Astrocyte of the cerebellum (primary cell): ENCODE data around the gene NR4A1.

Source experiments
- DNase-seq: peaks from one replicate; pipeline ENCODE4 v3.0.0-alpha.2; 2011; ENCODE audit warnings: low read depth
- H3K4me3 ChIP-seq: 2 replicates; pipeline ENCODE4 v1.5.1; 2011; ENCODE audit warnings: mild to moderate bottlenecking, low read depth, low read length, moderate library complexity
- CTCF ChIP-seq: IDR thresholded peaks from 2 replicates; pipeline ENCODE4 v1.5.1; 2012; ENCODE audit warnings: low read length, low read depth, moderate library complexity, mild to moderate bottlenecking; ENCODE audit errors: missing control alignments
- in situ Hi-C: cut with HindIII; loops from 2 replicates; pipeline ENCODE4 v1.10.0; 2017; ENCODE audit warnings: low sequenced_read_pairs

Gene NR4A1

DNA sequence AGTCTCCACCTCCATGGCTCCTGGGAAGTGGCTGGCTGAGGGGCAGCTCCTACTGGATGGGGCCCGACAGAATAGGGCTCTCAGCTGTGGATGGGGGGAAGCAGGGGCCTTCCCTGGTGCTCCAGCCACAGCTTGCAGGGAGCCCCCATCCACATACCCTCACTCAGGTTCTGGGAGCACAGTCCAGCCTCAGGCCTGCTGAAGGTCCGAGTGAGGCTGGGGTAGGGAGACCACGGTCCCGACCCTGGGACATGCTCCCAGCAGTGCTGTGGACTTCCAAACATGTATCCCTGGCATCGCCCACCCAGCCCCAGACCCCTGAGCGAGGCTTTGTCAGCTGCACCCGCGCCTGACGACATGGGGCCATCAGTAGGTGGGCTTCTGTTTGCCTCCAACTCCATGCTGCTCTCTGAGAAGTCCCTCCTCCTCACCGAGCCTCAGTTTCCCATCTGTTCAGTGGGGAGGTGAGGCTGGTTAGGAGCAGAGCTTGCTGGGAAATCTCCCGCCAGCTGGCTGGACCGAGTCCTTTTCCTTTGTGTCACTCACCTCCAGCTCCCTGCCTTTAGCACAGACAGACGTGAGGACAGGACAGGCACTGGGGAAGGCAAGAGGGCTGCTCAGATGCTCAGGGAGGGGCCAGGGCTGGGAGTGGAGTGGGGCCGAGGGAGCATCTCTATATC lies 9.4 kb downstream of the NR4A1 start:
- no peak overlapping the region for H3K4me3 ChIP-seq
- in situ Hi-C loops: no loop called here
- TF ChIP-seq CTCF: no peak
- DNase-seq: no peak

DNA sequence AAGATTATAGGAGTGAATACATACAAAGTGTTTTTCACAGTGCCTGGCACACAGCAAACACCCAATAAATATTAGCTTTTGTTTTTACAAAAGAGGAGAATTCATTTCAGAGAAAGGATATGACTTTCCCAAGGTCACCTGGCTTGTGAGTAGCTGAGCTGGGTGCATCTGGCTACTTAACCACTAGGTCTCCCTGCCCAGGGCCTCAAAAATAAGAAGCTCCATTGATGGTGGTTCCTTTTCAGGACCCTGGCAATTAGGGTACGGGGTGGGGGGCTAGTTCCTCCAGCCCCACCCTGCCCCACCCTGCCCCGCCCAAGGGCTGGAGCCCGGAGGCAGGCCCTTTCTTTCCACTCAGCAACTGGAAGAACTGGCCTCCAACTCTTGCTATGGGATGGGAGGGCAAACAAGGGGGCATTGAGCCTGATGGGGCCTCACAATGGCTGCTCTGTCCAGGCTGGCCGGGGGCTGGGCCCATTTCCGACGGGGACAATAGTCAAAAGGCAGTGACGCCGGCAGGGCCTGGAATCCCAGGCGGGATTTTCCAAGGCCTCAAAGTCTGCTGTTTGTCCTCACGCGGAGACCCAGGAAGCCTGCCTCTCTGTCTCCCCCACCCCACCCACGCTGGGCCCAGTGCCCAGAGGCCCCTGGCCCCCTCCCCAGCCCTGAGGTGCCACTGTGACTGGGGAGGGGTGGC lies 10.4 kb downstream of the NR4A1 start:
- in situ Hi-C loops: no loop called here
- DNase-seq: no peak
- H3K4me3 ChIP-seq: no peak overlapping the region
- TF ChIP-seq CTCF: no peak

GRCh38 chr12:52062167-52063081 lies 11.2 kb downstream of the NR4A1 start:
- in situ Hi-C loops: no loop called here
- H3K4me3 ChIP-seq: no peak overlapping the region
- no peak for DNase-seq
- no peak for TF ChIP-seq CTCF

- in situ Hi-C loops: no loop called here
- DNase-seq: no peak
- no peak overlapping the region for H3K4me3 ChIP-seq
- TF ChIP-seq CTCF: no peak
Observed at GRCh38 chr12:52063082-52063924, 12.1 kb downstream of the NR4A1 start.

- DNase-seq: no peak
- H3K4me3 ChIP-seq: no peak overlapping the region
- no peak for TF ChIP-seq CTCF
- in situ Hi-C loops: no loop called here
Observed at GRCh38 chr12:52063981-52064649, 12.9 kb downstream of the NR4A1 start.
